Measurements from ENCODE around the gene AKAP13.

DNA sequence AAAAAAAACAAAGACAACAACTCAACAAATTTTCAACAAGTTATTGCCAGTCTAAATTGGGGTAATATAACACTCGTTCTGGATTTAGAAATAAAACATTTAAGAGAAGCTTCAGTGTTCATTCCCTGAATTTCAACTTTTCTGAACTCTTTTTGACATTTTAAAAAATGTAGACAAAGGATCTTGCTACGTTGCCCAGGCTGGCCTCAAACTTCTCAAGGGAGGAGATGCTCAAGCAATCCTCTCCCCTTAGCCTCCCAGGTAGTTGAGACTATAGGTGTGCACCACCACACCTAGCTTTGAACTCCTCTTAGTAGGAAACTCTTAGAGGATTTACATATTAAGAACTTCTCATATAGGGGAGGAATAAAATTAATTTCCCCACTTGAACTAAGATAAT lies 91.9 kb downstream of the AKAP13 start:
- TF ChIP-seq CTCF (IDR thresholded peaks at IDR 0.05) (no peak), POLR2A (IDR thresholded peaks at IDR 0.05) (no peak)

Measured in testis (tissue), 2 donors.